CD4-positive, alpha-beta T cell treated with Interleukin-17A for 1 hour (primary cell): Measurements from ENCODE around the gene NCAPD3.
A peak's percentile ranks its signal among the peaks of the same experiment; 100 is the strongest.
"Not testable (repeated sequence)": the region's sequence is repeated elsewhere in the genome, so short reads cannot be mapped to it uniquely, and the experiment has no call there.

Source experiments
- DNase-seq: peaks from one replicate; pipeline ENCODE4 v3.0.0-alpha.2; 2020

Gene NCAPD3

GRCh38 chr11:134216816-134217215 is 7.0 kb downstream of the NCAPD3 start:
- no peak for DNase-seq

- no peak for DNase-seq
Observed at GRCh38 chr11:134215836-134216235, 7.9 kb downstream of the NCAPD3 start.

- DNase-seq: peak; percentile 75
Observed at GRCh38 chr11:134207538-134208239, 16.1 kb downstream of the NCAPD3 start.

DNA sequence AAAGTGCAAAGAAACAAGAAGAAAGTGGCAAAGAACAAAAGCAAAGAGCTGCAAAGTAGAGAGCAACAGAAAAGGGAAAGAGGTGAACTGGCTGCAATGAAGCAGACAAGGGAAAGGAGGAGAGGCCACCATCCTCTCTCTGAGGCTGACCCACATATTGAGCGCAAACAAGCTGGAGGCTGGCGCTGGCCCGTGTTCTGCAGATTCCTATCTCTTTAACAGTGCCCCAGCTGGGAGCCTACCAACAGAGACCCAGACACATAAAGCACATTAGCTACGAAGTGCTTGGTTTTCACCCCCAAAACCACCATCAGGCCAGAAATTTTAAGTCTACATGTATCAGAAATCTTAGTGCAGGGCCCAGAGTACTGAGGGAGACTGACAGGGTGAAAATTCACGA is 17.6 kb downstream of the NCAPD3 start:
- DNase-seq: no peak

DNA sequence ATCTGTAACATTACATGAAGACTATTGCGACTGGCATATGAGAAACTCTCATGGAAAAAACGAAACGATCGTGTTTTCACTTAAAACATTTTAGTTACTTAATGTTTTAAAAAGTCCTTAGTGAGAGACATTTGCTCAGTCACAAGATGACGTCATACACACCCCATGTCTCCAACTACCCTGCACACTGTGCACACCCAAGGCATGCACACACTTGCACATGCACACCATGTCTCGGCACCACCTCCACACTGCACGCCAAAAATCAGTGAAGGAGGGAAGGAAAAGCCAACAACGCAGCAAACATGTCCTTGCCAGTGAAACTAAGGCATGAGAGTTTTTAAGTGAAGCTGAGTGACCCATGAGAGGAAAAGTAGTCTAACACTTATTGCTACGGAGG is 18.0 kb downstream of the NCAPD3 start:
- no peak for DNase-seq

DNA sequence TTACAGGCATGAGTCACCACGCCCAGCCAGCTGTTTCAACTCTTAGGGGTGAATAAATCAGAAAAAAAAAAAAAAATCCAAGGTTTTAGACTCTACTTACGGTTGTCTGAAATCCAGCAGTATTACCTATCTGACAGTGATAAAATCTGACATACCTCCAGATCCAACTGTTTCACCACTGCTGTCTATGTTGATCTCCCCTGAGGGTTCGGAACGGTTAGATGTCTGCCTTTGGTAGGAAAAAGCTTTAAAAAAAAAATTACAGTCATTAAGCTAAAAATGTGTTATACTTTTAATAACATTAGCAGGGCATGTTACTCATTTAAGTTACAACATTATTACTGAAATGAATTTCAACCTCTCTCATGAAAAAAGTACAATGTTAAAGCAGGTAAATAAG is 21.1 kb downstream of the NCAPD3 start:
- DNase-seq: no peak

DNA sequence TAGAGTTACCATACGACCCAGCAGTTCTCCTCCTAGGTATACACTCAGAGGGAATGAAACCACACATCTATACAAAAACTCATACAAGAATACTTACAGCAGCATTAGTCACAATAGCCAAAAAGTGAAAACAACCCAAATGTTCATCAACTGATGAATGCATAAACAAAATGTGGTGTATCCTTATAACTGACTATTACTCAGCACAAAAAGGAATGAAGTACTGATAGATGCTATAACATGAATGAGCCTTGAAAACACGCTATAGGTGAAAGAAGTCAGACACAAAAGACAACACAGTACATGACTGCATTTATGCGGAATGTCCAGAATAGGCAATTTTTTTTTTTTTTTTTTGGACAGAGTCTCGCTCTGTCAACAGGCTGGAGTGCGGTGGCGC is 23.1 kb downstream of the NCAPD3 start:
- DNase-seq: no peak

DNA sequence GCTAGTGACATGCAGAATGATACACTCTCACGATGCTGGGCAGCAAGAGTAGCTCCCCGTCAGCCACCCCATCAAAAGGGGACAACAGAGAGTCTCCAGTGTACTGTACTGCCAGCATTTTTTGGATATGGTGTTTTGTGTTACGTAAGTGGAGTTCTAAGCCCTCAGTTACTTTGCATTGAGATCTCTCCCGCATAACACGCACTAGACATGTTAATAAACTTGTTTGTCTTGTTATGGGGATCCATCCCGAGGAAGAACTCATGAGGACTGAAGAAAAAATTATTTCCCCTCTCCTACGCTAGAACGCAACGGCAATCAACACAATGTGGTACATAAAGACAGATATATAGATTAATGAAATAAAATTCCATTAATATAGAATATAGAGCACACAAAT is 24.2 kb downstream of the NCAPD3 start:
- no peak for DNase-seq

GRCh38 chr11:134196756-134197155 is 27.0 kb downstream of the NCAPD3 start:
- DNase-seq: peak; percentile 34

- not testable (repeated sequence) for DNase-seq
Observed at GRCh38 chr11:134188092-134188491, 35.7 kb downstream of the NCAPD3 start.

GRCh38 chr11:134181707-134182106 is 42.1 kb downstream of the NCAPD3 start:
- DNase-seq: no peak

DNA sequence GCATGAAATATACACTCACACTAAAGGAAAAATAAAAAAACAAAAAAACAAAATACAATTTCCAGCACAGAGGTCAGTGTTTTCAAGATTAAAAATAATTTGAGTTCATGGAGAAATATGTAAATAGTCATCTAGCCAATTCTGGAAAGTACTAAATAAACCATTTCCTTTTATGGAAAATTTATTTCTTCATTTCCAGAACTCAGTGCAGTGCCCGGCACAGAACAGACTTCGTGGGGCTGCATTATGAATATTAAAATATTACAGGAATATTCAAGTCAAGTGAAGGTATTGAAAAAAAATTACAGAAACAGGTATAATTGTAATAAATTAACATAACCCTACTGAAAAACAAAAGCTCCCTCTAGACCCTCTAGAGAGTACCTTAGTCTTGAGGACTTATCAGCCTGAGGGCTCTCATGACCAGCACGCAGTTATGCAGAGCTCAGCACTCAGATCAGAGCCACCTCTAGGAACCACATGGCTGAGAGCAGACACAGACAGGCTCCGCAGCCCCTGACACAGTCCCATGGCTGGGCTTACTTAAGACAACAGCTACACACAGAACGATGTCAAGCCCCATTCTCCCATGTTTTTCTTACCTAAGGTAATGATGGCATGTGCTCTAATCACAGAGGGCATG is 45.6 kb downstream of the NCAPD3 start:
- no peak for DNase-seq

- DNase-seq: no peak
Observed at GRCh38 chr11:134176284-134176683, 47.5 kb downstream of the NCAPD3 start.

DNA sequence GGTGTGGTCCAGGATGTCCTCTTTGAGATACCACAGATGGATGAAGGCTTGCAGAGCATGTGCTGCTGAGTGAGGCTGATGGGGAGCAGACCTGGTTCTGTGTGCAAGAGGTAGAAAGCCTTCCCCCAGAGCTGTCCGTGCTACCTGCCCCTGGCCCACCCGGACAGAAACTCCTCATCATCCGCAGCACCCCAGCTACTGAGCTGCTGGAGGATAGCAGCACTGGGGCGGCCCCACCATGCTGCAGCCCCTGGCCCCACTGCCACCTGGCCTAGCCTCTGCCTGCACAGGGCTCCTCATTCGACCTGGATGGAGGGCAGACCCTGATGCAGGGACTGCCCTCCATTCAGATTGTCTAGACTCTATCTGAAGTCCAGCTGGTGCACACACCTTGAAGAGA is 50.5 kb downstream of the NCAPD3 start:
- no peak for DNase-seq

- no peak for DNase-seq
Observed at GRCh38 chr11:134171951-134172350, 51.8 kb downstream of the NCAPD3 start.

DNA sequence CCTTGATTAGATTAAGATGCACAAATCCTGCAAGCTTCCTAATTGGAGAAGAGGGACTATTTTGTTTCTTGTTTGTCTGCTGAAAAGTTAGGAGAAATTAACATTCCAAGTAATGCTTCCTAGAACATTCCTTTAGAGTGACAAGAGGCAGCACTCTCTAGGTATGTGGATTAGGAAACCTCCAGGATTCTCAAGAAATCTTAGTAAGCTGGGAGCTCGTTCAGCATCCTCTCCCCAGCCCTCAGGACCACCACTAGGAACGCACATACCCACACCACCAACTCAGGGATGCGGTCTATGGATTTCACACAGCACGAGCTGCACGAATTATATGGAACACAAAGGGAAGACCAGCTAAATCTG is 52.9 kb downstream of the NCAPD3 start:
- no peak for DNase-seq

DNA sequence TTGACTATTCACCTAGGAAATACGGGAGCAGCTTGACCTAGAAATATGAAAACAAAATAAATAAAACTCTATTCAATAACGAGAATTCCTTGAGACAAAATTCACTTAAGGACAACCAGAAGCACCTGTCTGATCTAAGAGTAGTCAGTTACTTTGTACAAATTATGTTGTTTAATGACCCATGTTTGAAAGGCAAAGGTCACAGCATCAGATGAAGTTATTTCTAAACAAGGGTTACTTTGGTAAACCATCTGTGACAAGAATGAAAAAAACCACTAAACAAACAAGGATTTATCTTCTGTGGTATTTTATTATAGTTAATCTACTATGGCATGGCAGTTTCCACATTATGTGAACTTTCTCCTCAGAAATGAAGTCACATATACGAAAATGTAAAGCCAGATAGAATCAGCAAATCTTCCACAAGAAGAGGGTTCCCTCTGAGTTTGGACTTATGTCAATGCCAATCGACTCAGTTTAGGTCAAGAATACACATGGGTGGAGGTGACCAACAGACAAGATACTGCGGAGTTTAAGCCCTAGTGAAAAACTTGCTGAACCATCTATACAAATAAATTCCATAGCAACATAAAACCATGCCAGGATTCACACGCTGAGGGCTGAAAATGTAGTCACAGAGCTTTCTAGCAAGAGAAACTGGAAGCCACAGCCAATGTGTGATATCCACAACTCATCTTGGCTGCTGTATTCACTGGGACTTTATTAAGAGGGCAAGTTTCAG is 53.4 kb downstream of the NCAPD3 start:
- no peak for DNase-seq

DNA sequence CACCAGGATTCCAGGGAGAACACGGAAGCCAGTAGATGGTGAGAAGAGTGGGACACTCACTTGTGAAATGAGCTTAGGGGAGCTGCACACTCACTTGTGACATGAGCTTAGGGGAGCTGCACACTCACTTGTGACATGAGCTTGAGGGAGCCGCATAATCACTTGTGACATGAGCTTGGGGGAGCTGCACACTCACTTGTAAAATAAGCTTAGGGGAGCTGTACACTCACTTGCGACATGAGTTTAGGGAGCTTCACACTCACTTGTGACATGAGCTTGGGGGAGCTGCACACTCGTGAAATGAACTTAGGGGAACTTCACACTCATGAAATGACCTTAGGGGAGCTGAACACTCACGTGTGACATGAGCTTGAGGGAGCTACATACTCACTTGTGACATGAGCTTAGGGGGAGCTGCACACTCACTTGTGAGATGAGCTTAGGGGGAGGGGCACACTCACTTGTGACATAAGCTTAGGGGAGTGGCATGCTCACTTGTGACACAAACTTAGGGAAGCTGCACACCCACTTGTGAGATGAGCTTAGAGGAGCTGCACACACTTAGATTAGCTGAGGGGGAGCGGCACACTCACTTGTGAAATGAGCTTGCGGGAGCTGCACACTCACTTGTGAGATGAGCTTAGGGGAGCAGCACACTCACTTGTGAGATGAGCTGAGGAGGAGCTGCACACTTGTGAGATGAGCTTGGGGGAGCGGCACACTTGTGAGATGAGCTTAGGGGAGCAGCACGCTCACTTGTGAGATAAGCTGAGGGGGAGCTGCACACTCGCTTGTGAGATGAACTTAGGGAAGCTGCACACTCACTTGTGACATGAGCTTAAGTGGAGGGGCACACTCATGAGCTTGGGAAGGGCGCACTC is 59.0 kb downstream of the NCAPD3 start:
- no peak for DNase-seq

DNA sequence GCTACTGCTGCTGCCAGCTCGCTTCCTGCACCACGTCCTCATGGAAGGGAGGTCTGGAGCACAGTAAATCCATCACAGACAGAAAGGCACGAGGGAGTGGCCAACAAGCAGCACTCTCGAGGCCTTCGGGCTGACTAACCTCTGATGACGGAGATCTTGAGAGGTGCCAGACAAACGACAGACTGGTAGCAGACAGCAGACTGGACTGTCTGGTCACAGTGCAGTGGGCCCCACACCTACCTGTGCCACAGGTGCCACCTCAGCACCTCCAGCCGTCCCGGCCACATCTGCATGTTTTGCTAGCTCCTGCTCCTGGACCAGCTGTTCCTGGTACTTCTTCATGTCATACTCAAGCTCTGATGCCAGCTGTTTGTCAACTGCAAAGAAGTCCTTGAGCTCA is 64.1 kb downstream of the NCAPD3 start:
- no peak for DNase-seq

GRCh38 chr11:134158023-134158422 is 65.7 kb downstream of the NCAPD3 start:
- no peak for DNase-seq

DNA sequence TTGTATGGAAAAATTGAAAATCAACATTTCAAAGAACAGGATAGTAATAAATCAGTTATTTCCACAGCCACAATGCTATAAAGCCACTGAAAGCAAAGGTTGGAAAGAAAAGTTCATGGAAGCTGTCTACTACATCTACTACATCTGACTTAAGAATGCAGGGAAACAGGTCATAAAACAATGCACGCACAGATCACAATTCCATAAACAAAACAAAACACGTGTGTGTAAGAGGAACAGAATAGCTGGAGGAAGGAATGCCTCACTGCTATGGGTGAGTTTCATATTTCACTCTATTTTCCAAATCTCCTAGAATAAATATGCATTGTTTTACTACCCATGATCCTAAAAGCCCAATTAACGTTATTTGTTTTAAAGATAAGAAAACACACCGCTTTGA is 66.3 kb downstream of the NCAPD3 start:
- no peak for DNase-seq

DNA sequence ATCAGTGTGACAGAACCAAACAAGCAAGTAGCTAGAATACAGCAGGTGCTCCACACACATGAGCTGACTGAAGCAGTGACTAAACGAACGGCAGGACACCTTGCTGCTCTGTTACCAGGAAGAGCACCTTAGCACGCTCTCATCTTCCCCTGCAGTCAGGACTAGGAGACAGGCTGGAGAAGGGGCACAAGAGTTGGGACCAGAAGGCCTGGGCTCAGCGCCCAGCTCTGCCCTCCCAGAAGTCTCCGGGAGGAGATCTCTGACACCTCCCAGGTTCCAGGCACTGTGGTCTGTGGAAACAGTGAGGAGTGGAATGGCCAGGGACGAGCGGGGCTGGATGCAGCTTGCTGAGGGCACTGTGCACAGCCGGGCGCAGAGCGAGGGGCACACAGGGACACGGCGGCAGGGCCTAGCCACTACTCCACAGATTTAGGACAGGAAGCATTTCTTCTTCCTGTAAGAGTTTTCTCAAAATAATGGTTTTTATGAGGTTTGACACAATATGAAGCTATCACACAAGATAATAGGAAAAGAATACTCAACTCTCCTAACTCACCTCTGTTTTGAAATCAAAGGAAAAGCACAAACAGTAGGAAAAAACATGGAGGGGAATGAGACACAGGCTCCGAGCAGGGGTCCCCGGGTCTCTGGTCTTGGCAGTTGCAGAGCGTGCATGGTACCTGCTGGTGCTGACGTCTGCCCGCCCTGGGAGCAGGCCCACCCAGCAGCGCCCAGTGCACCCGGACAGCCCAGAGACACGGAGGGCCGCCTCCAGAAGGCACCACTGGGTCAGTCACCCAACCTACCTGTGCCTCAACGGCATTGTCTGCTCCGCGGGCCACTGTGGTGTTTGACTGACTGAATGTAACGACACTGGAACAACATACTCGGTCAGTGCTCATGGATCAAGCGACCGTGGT is 67.6 kb downstream of the NCAPD3 start:
- DNase-seq: no peak
